NCI-H1694 (cell line): Measurements from ENCODE around the gene PTPN11.
"Not testable (repeated sequence)": the region's sequence is repeated elsewhere in the genome, so short reads cannot be mapped to it uniquely, and the experiment has no call there.

Source experiments
- DNase-seq: peaks from one replicate; lab custom pipeline; 2025; lab: John Stamatoyannopoulos, UW

The PTPN11 gene

GRCh38 chr12:112448165-112448564 lies 29.4 kb downstream of the PTPN11 start:
- not testable (repeated sequence) for DNase-seq

- DNase-seq: peak; percentile 29
Observed at GRCh38 chr12:112450725-112451124, 32.0 kb downstream of the PTPN11 start.

DNA sequence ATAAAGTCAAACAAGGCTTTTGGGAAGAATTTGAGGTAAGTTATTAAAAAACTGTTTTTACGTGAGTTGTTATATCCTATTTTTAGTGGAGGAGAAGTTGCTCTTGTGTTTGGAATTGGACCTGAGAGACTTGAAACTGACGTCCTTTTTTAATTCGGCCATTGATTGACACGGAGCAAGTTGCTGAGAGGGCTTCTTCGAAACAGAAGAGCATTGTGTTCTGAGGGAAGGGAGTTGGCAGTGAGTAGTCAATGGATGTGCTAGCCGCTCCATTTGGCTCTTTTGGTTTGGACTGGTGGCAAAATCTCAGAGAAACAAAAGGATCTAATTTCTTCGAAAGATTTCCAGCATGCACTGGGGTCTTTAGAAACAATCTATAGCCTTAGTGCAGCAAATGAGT lies 37.3 kb downstream of the PTPN11 start:
- no peak for DNase-seq

GRCh38 chr12:112457142-112457541 lies 38.4 kb downstream of the PTPN11 start:
- DNase-seq: not testable (repeated sequence)

DNA sequence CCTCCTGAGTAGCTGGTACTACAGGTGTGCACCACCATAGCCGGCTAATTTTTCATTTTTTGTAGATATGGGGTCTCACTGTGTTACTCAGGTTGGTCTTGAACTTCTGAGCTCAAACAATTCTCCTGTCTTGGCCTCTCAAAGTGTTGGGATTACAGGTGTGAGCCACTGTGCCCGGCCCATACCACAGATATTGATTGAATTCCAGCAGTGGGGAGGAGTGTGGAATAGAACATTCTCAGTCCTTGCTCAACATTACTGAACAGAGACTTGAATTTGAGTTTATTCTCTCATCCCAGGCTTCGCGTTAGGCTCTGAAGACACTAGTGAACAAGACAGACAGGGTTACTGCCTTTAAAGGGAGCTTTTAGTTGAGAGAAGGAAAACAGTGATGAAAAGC lies 39.6 kb downstream of the PTPN11 start:
- no peak for DNase-seq

DNA sequence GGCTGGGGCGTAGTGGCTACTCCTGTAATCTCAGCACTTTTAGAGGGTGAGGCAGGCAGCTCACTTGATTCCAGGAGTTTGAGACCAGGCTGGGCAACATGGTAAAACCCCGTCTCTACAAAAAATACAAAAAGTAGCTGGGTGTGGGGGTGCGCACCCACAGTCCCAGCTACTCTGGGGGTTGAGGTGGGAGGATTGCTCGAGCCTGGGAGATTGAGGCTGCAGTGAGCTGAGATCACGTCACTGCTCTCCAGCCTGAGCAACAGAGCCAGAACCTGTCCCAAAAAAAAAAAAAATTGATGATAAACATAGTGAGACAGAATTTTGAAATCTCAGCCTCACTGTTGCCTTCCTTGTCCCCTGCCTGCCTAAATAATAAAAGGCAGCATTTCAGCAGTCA lies 40.0 kb downstream of the PTPN11 start:
- no peak for DNase-seq

DNA sequence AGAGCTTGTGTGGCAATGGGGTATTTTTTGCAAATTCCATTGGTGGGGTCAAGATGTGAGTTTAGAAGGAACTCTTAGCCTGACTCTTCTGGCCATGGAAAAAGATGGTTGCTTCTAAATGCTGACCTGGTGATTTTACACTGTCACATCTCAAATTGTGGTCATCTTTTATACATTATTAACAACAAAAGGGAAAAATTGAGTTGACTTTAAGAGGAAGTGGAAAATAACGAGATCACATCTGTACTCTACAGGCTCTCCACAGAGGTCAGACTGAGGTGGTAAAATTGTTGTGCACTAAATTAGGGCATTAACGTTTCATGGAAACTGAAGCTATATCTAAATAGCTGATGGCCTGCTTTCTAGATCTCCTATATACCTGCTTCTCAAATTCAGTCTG lies 44.7 kb downstream of the PTPN11 start:
- DNase-seq: no peak

DNA sequence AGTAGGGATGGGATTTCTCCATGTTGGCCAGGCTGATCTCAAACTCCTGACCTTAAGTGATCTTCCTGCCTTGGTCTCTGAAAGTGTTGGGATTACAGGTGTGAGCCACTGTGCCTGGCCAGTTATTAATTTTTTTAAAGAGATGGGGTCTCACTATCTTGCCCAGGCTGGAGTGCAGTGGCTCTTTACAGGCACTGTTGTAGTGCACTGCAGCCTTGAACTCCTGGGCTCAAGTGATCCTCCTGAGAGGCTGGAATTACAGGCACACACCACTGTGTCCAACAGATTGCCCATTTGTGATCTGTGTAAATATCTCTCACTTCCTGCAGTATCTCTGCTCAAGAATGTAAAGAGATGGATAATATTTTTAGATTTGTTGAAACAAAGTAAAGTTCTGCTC lies 45.9 kb downstream of the PTPN11 start:
- DNase-seq: no peak

DNA sequence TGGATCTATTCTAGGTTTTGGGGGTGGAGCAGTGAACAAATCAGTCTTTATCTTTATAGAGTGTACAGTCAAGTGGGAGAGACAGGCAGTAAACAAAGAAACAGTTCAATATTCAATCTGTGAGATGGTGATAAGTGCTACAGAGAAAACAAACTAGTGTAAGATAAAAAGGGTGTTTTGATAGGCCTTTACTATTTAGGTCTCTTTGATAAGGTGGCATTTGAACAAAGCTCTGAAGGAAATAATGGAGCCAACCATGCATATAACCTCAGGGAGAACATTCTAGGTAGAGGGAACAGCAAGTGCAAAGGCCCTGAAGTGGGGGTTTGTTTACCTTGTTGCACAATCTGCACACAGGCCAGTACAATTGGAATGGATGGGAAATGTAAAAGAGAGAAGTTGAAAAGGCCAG lies 47.3 kb downstream of the PTPN11 start:
- no peak for DNase-seq

DNA sequence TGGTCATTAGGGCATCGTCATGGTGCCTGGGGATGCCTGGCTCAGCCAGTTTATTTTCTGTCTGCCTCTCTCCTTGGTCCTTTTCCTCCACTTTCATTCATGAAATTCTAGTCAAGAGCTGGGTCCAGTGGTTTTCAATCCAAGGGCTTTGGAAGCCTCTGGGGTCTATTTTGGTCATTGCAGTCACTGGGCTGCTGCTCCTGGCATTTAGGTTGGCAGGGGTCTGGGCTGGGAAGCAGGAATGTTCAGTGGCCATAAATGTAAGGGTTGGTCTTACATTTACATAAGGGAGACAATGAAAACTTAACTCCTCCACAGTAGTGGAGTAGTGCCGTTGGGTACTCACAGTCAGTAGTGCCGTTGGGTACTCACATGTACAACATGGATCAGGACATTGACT lies 48.1 kb downstream of the PTPN11 start:
- DNase-seq: no peak

DNA sequence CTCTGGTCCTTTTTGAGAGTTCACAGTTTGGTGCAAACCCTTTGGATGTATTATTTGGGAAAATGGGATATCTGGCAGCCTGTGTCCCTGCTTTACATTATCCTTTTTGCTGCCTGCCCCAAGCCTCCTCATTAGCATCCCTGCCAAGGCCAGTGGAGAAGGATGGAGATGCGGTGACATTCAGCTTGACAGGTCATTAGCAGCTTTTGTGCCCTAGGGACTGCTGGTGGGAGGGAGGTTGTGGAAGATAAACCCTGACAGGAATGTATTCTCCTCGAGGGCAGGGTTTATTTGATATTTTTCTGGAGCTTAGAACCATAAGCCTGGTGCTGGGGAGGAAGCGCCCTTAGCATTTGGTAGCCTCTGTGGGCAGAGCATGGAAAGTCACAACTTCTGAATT lies 49.3 kb downstream of the PTPN11 start:
- no peak for DNase-seq

DNA sequence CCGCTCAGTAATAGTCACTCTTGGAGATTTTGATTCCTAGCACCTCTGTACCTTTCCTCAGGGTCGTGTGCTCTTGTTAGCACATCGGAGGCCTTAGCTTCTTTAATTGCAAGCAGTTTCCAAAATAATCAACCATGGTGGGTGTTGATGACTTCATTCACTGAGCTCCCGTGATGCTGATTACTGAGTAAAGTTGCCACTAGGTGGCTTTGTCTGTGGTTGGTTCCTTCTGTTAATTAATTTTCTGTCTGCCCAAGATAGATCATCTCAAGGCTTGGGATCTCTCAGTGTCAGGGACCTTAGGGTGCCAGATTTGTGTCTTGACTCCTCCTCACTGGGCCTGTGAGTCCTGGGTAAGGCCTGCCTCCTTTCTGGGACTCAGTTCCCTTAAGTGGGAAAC lies 54.3 kb downstream of the PTPN11 start:
- DNase-seq: peak; percentile 17

DNA sequence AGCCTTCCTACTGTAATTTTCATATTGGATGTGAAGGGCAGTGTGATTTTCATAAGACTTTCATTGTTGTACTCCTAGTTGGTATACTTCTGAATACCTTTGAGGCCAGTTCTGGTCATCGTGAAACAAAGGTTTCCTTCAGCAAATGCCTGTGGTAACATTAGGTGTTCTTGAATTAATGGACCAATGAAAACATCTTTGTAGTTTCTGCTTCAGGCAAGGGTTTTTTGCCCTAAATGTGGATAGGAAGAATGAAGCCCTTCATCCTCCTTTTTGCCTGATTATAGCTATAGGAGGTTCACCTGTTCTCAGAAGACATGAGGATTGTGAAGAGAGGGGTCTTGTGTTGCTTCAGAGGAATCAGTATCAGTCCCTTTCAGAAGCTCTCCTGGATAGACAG lies 60.7 kb downstream of the PTPN11 start:
- DNase-seq: no peak

GRCh38 chr12:112480931-112481330 lies 62.2 kb downstream of the PTPN11 start:
- no peak for DNase-seq

- no peak for DNase-seq
Observed at GRCh38 chr12:112482733-112483132, 64.0 kb downstream of the PTPN11 start.

GRCh38 chr12:112486361-112486760 lies 67.6 kb downstream of the PTPN11 start:
- no peak for DNase-seq

DNA sequence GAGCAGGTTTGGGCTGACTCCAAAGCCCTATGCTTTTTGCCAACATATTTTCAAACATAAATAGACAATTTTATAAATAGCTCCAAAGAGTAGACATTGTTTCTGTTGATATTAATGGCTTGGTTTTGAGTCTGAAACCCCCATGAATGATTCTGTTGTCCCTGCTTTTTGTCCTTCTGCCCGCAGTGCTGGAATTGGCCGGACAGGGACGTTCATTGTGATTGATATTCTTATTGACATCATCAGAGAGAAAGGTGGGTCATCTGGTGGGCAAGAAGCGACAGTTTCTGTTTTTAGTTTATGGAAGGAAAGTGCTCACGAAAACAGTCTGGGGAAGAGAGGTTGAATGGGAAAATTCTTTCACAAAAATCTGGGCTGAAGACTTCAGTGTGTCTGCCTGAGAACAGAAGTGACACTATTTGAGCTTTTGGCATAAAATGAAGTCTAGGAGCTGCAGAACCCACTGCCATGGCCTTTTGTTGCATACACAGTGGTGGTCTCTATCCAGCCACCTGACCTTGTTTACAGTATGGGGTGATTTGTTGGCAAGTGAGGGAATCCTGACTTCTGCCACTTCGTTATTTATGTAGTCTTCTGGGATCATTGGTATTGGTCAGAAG lies 69.6 kb downstream of the PTPN11 start:
- no peak for DNase-seq

DNA sequence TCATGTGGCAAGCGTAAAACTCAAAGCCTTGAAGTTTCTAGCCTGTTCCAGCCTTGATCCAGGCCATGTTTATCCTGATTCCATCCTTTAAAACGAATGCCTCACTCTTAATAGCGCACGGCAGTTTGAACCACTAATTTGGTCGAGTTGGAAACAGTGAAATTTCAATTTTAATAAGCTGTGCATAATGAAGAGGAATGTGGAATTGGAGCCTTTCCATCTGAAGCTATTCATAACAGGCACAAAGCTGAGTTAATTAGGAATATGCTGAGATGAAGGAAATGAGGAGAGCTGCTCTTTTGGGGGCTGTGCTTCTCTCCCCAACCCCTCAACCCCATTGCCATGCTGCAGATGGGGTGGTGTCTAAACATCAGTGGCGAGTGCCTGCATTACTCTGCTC lies 70.7 kb downstream of the PTPN11 start:
- no peak for DNase-seq

DNA sequence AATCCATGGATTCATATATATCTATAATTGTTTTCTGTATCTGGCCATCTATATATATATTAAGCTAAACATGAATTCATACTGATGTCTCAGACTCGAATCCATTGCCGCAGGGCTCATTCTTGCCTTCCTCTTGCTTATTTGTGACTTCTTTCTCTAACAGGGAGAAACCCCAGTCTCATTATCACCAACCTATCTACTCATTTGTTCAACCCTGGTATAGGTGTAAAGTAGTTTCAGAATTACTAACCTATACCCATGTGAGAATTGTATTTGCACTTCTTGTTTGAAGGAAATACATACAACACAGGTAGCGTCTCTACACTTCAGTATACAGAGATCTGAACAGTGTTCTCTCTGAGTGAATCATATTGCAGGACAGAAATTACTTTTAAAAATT lies 77.7 kb downstream of the PTPN11 start:
- DNase-seq: no peak

DNA sequence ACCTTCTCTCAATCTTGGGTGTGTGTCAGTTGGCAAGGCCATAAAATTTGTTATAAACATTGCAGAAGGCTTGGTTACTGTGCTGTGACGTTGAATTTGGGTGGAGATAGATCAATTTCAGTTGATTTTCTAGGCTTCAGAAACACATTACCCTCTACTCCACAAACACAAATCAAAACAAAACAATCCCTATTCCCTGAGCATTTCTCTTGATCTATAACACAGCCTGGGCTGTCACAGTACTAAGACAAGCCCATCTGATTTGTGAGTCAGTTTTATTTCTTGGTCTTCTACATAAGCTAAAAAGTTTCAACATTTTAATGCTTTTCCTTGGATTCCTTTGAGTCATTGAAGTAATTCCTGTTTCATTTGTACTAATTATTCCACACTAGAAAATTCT lies 79.8 kb downstream of the PTPN11 start:
- no peak for DNase-seq

DNA sequence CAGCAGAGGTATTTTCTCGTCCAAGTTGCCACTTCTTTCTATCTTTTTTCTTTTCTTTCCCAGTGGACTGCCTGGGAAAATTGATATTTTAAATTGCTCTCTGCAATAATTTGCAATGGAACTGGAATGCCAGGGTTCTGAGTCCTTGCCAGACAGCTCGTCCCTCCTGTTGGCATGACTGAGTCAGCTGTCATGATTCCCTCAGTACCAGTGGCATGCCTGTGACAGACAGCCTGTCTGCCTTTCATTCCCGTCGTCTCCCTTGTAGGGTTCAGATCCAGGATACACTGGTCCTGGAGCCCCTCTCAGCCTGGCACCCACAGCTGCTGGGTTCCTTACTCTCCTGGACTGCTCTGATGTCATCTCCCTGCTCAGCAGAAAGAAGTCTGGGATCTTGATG lies 84.8 kb downstream of the PTPN11 start:
- DNase-seq: no peak

GRCh38 chr12:112506513-112507166 lies 87.9 kb downstream of the PTPN11 start:
- DNase-seq: no peak

- no peak for DNase-seq
Observed at GRCh38 chr12:112513471-112513870, 94.7 kb downstream of the PTPN11 start.

- DNase-seq: no peak
Observed at GRCh38 chr12:112514456-112514855, 95.7 kb downstream of the PTPN11 start.
